HG03378 (cell line): Measurements from ENCODE around the gene ASB13.
"Not testable (repeated sequence)": the region's sequence is repeated elsewhere in the genome, so short reads cannot be mapped to it uniquely, and the experiment has no call there.

Experiments
- ATAC-seq: cut with Tn5 transposase; IDR thresholded peaks from one replicate; pipeline ENCODE4 v1.9.1; 2021; ENCODE audit warnings: mild to moderate bottlenecking, moderate library complexity; ENCODE audit not compliant: unreplicated experiment

The ASB13 gene

DNA sequence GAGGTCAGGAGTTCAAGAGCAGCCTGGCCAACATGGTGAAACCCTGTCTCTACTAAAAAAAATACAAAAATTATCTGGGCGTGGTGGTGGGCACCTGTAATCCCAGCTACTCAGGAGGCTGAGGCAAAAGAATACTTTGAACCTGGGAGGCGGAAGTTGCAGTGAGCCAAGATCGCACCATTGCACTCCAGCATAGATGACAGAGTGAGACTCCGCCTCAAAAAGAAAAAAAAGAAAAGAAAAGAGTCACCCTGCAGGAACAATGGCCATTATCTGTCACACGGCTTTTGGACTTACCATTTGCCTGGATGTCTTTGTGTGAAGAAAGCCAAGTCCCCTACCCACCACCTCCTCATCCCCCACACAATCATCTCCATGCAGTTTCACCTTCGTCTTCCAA is 73.0 kb downstream of the ASB13 start:
- ATAC-seq: not testable (repeated sequence)

DNA sequence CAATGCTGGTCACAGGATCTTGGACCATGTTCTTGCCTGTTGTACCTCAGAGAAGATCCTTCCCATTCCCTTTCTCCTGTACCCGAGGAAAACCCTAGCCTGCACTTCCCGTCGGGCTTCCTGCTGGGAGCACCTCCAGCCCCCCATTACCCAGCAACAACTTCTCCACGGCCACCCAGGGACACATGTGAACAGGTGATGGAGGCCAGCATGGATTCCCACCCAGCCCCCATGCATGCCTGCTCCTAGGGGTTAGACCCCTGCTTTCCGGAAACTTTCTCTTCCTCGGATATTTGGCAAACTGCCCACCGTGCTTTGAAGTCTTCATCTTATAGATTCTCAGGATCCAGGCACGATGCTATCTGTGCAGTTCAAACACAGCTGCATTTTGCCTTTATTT is 74.3 kb downstream of the ASB13 start:
- ATAC-seq: no peak

DNA sequence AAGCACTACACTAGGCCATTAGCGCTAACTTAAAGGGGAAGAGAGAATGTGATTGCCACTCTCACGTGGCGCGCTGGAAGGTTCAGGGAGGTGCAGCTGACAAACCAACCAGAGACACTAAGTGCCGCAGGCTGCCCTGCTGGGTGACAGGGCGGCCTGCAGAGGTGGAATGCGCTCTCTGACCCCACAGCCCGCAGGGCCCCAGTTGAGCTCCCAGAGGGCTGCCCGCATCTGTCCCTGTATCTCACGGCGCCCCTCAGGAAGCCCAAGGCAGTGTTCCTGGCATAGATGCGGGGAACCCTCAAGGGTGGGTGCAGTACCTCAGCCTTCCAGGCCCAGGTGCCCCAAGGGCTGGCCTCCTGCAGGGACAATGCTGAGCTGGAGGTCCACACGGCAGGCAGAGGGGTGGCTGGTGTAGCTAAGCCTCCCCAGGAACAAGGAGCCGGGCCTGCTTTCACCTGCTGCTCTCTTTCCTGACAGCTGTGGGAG is 75.0 kb downstream of the ASB13 start:
- ATAC-seq: no peak

DNA sequence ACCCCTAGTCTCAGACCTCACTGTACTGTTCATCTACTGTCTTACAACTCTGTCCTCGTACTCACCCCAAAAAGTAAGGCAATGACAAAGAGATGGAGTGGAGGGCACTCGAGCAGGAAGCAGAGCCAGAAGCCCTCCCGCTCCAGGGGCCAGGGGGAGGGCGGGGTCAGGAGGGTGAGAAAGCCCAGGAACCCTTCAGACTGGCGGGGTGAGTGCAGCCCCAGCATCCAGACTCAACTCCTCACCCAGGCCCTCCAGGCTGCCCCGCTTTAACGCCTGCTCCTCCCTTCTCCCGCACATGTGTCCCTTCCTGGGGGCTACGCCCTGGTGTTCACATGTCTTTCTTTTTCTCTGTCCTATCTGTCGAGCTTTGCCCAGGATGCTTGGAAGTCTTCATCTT is 75.6 kb downstream of the ASB13 start:
- no peak for ATAC-seq

DNA sequence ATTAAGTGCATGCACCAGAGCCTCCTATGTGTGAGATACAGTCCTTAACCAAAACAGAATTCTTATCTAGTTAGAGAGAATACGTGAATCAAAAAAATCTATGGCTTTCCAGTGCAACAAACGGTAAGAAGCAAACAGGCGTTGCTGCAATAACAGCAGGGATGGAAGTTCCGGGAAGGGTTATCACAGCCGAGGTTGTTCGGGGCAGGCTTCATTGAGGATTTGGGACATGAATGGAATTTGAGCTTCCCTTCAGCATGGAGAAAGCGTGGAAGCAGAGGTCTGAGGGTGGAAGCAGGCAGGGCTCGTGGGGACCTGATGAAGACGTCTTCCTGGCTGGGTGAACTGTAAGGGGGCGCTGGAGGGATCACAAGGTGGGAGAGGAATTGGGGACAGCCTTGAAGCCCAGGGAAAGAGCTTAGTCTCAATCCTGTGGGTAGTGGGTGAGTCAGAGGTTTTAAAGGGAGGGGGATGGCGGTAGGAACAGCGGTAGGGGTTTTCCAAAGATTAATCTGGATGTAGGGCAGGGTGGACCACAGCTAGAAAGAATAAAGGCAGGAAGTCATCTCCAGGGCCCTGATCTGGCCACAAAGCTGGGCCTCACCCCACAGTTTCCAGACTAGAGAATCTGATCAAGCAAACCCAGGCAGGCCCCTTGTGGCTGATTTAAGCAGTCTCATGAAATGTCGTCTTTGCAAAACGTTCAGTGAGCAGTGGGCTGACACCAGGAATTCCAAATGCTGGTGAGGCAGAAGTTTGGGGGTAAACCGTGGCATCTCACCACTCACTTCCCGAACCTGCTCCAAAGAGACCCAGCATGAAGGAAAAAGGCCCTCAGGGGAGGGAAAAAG is 76.5 kb downstream of the ASB13 start:
- no peak for ATAC-seq

DNA sequence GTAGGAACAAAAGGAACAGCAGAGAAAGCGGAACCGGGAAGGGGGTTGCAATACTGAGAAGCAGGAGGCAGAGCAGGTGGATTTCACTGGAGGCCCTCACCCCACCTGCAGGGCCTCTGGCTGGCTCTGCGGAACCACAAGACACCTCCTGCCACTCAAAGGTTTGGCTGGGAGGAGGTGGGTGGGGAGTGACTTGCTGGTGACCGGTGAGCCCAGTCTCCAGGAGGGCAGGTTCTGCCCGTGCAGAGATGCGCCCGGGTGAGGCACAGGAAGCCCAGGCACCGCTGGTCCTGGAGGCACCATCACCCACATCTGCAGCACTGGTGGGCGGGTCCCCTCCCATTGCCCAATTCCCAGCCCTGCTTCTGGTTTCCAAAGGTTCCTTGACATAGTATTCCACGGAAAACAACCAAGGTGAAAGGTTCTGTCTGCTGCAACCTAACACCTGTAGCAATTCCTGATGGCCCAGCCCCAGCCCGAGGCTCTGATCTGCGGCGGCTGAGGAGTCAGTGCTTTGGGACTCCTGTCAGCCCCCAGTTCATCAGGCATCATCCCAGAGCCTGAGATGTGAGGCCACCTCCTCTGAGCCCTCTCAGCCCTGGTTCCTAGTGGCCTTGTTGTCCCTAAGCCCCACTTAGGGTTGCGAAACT is 77.3 kb downstream of the ASB13 start:
- no peak for ATAC-seq
